MM.1S (cell line): ENCODE measurements around the gene FMN1.

ENCODE experiments used
- CTCF ChIP-seq: fragments of 300-600 bp; sonication (generic); IDR thresholded peaks from 2 replicates; pipeline ENCODE4 v1.5.1; 2016; ENCODE audit warnings: antibody characterized with exemption, low read length, mixed read lengths
- EZH2 ChIP-seq: fragments of 300-600 bp; sonication (generic); optimal IDR thresholded peaks from 2 replicates; pipeline ENCODE3; 2017; ENCODE audit warnings: low read depth, mild to moderate bottlenecking, antibody characterized with exemption, low read length, mixed read lengths

- peak; percentile 16; the same call in 1 of the 2 replicates for TF ChIP-seq CTCF
- no peak for TF ChIP-seq EZH2
Measured at GRCh38 chr15:33188159-33188558, 6.4 kb downstream of the FMN1 start.
